GM12892 (cell line): ENCODE measurements around the gene APLF.

Experiments used
- POLR2A ChIP-seq: IDR thresholded peaks from 2 replicates; pipeline ENCODE4 v1.6.1; 2011; ENCODE audit warnings: low read depth, low read length, control low read depth
- POLR2AphosphoS5 ChIP-seq: IDR thresholded peaks from 2 replicates; pipeline ENCODE4 v1.6.1; 2011; ENCODE audit warnings: low read depth, low read length, control low read depth

GRCh38 chr2:68521037-68521436 is 53.7 kb downstream of the APLF start:
- no peak for TF ChIP-seq POLR2AphosphoS5
- TF ChIP-seq POLR2A: no peak
